ENCODE measurements around the gene DHRS7B. TPM values are rescaled to one million over a fixed set of nuclear protein-coding genes. Genes with fewer than 3 reads are reported as not detected.

DHRS7B gene
- total RNA-seq, 1 experiment from 2014 or later = 30.0 TPM

- no peaks in the 10 kb centered on the region for H3K36me3 ChIP-seq (ENCODE audit: control insufficient read depth, insufficient read depth, low read length)
- no peak for TF ChIP-seq CTCF (IDR thresholded peaks at IDR 0.05; ENCODE audit: insufficient read depth in 1 of 2, low read depth in 1 of 2, low read length in 1 of 2, severe bottlenecking in 1 of 2, unreplicated experiment in 1 of 2)
- no peaks in the 10 kb centered on the region for H3K27me3 ChIP-seq (replicated peaks; ENCODE audit: control insufficient read depth, insufficient read depth, low read length)
- ChIA-PET CTCF (interaction anchor here (1.4 kb wide), 1 partner anchor 82 kb away, joined by 3 read pairs; no protein-coding TSS in a partner anchor), POLR2A (no interaction called here)
- no peaks in the 10 kb centered on the region for H3K4me1 ChIP-seq
- peak overlapping the region; percentile 83 for H3K4me3 Mint-ChIP-seq (ENCODE audit: unreplicated experiment)
- no peaks in the 10 kb centered on the region for H3K9me3 Mint-ChIP-seq (ENCODE audit: unreplicated experiment)
- peak overlapping the region; percentile 82 for H3K4me3 ChIP-seq (ENCODE audit: low read depth, low read length)
- no peaks in the 10 kb centered on the region for H3K27me3 Mint-ChIP-seq (ENCODE audit: insufficient read depth, unreplicated experiment)
- no peak overlapping the region for H3K27ac Mint-ChIP-seq (ENCODE audit: unreplicated experiment)
- peaks cover 25% of the 10 kb centered on the region for H3K36me3 Mint-ChIP-seq (ENCODE audit: insufficient read depth, unreplicated experiment)
- intact Hi-C loops (cut with micrococcal nuclease; ENCODE audit: unreplicated experiment) = loop anchor here (1.0 to 2.0 kb wide), 4 partner anchors 27 to 159 kb away; partner anchors contain the start of genes MAP2K3 and TMEM11
- no peaks in the 10 kb centered on the region for H3K9me3 ChIP-seq
- BruUV-seq (replicated peaks) = no TSS peak
- H3K4me1 Mint-ChIP-seq (ENCODE audit: low read depth, unreplicated experiment) = peaks cover 18% of the 10 kb centered on the region
- no peak for DNase-seq
Measured at GRCh38 chr17:21125862-21126261, 902 bp upstream of the DHRS7B start.

DNA sequence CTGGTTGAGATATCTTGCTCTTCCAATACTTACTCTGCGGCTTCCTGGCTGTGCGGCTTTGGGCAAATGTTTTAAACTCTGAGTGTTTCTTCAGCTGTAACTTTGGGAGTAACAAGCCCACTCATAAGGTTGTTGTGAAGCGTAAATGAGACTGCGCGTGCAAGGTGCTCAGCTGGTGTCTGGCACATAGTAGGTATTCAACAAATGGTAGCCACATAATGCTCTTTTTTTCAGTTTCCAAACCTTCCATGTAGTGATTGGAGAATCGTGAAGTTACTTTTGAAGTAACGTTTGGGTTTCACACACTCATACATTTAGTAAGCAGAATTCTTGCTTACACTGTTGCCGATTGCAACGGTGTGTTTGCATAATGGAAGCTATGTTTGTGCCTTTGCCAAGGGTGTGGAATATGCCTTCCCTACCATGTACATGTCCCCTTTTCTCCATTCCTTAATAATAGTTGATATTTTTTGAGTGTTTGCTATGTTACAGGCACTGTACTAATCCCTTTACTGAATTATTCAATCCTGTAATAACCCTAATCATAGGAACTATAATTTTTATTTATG lies 829 bp downstream of the DHRS7B start:
- Mint-ChIP-seq H3K9me3 (ENCODE audit: unreplicated experiment) (no peaks in the 10 kb centered on the region), H3K4me1 (ENCODE audit: low read depth, unreplicated experiment) (peaks cover 22% of the 10 kb centered on the region), H3K36me3 (ENCODE audit: insufficient read depth, unreplicated experiment) (peaks cover 25% of the 10 kb centered on the region), H3K27me3 (ENCODE audit: insufficient read depth, unreplicated experiment) (no peaks in the 10 kb centered on the region), H3K4me3 (ENCODE audit: unreplicated experiment) (peak overlapping the region; percentile 83), H3K27ac (ENCODE audit: unreplicated experiment) (peak overlapping the region; percentile 84)
- Histone ChIP-seq H3K27me3 (replicated peaks; ENCODE audit: control insufficient read depth, insufficient read depth, low read length) (no peaks in the 10 kb centered on the region), H3K4me1 (no peaks in the 10 kb centered on the region), H3K4me3 (ENCODE audit: low read depth, low read length) (peak overlapping the region; percentile 82), H3K9me3 (no peaks in the 10 kb centered on the region), H3K36me3 (ENCODE audit: control insufficient read depth, insufficient read depth, low read length) (no peaks in the 10 kb centered on the region)
- no peak for TF ChIP-seq CTCF (IDR thresholded peaks at IDR 0.05; ENCODE audit: insufficient read depth in 1 of 2, low read depth in 1 of 2, low read length in 1 of 2, severe bottlenecking in 1 of 2, unreplicated experiment in 1 of 2)
- intact Hi-C loops (cut with micrococcal nuclease; ENCODE audit: unreplicated experiment) = loop anchor here (2.0 kb wide), 2 partner anchors 29 to 157 kb away; partner anchors contain the start of gene MAP2K3
- no peak for DNase-seq
- no TSS peak for BruUV-seq (replicated peaks)
- ChIA-PET CTCF (interaction anchor here (0.5 to 1.4 kb wide), 2 partner anchors 8 to 84 kb away, joined by 3 read pairs; no protein-coding TSS in a partner anchor), POLR2A (interaction anchor here (0.6 kb wide), 1 partner anchor 84 kb away, joined by 3 read pairs; the partner anchor contains the start of gene USP22)

GRCh38 chr17:21129023-21129681 lies 2.4 kb downstream of the DHRS7B start:
- ChIA-PET POLR2A (interaction anchor here (0.6 kb wide), 1 partner anchor 128 kb away, joined by 3 read pairs; no protein-coding TSS in a partner anchor), CTCF (interaction anchor here (1.0 to 1.4 kb wide), 2 partner anchors 10 to 85 kb away, joined by 3 to 11 read pairs; partner anchors contain the start of gene TMEM11)
- Histone ChIP-seq H3K4me1 (no peaks in the 10 kb centered on the region), H3K4me3 (ENCODE audit: low read depth, low read length) (no peak overlapping the region), H3K27me3 (replicated peaks; ENCODE audit: control insufficient read depth, insufficient read depth, low read length) (no peaks in the 10 kb centered on the region), H3K9me3 (no peaks in the 10 kb centered on the region), H3K36me3 (ENCODE audit: control insufficient read depth, insufficient read depth, low read length) (no peaks in the 10 kb centered on the region)
- no peaks in the 10 kb centered on the region for H3K9me3 Mint-ChIP-seq (ENCODE audit: unreplicated experiment)
- no peak overlapping the region for H3K27ac Mint-ChIP-seq (ENCODE audit: unreplicated experiment)
- H3K4me1 Mint-ChIP-seq (ENCODE audit: low read depth, unreplicated experiment) = peaks cover 24% of the 10 kb centered on the region
- TF ChIP-seq CTCF (IDR thresholded peaks at IDR 0.05; ENCODE audit: insufficient read depth in 1 of 2, low read depth in 1 of 2, low read length in 1 of 2, severe bottlenecking in 1 of 2, unreplicated experiment in 1 of 2) = peak; percentile 24 to 35
- H3K27me3 Mint-ChIP-seq (ENCODE audit: insufficient read depth, unreplicated experiment) = no peaks in the 10 kb centered on the region
- no peak overlapping the region for H3K4me3 Mint-ChIP-seq (ENCODE audit: unreplicated experiment)
- no TSS peak for BruUV-seq (replicated peaks)
- intact Hi-C loops (cut with micrococcal nuclease; ENCODE audit: unreplicated experiment) = no loop called here
- H3K36me3 Mint-ChIP-seq (ENCODE audit: insufficient read depth, unreplicated experiment) = peaks cover 25% of the 10 kb centered on the region
- peak in 1 of 2 experiments; percentile 35 for DNase-seq
